Measurements from ENCODE around the gene CCDC82.
A peak's percentile ranks its signal among the peaks of the same experiment; 100 is the strongest.

CCDC82 gene

GRCh38 chr11:96393753-96394348 is 4.1 kb upstream of the CCDC82 start:
- no peaks in the 10 kb centered on the region for H3K27me3 ChIP-seq (ENCODE audit: control insufficient read depth, insufficient read depth, low read length)
- H3K36me3 ChIP-seq (ENCODE audit: control insufficient read depth, insufficient read depth, low read length): no peaks in the 10 kb centered on the region
- H3K9me3 ChIP-seq (ENCODE audit: control insufficient read depth, insufficient read depth, low read depth, low read length): no peaks in the 10 kb centered on the region; the same call in 1 of the 2 replicates
- no peak overlapping the region for H3K27ac ChIP-seq (ENCODE audit: low read depth, low read length)
- H3K9ac ChIP-seq (ENCODE audit: low read length): no peak overlapping the region
- no peak overlapping the region for H3K4me3 ChIP-seq (ENCODE audit: low read depth, low read length)
- H3K4me1 ChIP-seq (ENCODE audit: control insufficient read depth, insufficient read depth, low read length): no peaks in the 10 kb centered on the region

- no peak overlapping the region for H3K9ac ChIP-seq (ENCODE audit: low read length)
- H3K36me3 ChIP-seq (ENCODE audit: control insufficient read depth, insufficient read depth, low read length): no peaks in the 10 kb centered on the region
- no peaks in the 10 kb centered on the region for H3K4me1 ChIP-seq (ENCODE audit: control insufficient read depth, insufficient read depth, low read length)
- no peak overlapping the region for H3K27ac ChIP-seq (ENCODE audit: low read depth, low read length)
- no peaks in the 10 kb centered on the region; the same call in 1 of the 2 replicates for H3K9me3 ChIP-seq (ENCODE audit: control insufficient read depth, insufficient read depth, low read depth, low read length)
- H3K4me3 ChIP-seq (ENCODE audit: low read depth, low read length): no peak overlapping the region
- H3K27me3 ChIP-seq (ENCODE audit: control insufficient read depth, insufficient read depth, low read length): no peaks in the 10 kb centered on the region
Observed at GRCh38 chr11:96391698-96392307, 2.1 kb upstream of the CCDC82 start.

- no peaks in the 10 kb centered on the region for H3K27me3 ChIP-seq (ENCODE audit: control insufficient read depth, insufficient read depth, low read length)
- no peaks in the 10 kb centered on the region; the same call in 1 of the 2 replicates for H3K9me3 ChIP-seq (ENCODE audit: control insufficient read depth, insufficient read depth, low read depth, low read length)
- H3K4me3 ChIP-seq (ENCODE audit: low read depth, low read length): peak overlapping the region; percentile 89
- H3K27ac ChIP-seq (ENCODE audit: low read depth, low read length): no peak overlapping the region
- H3K36me3 ChIP-seq (ENCODE audit: control insufficient read depth, insufficient read depth, low read length): no peaks in the 10 kb centered on the region; the same call in 1 of the 2 replicates
- H3K9ac ChIP-seq (ENCODE audit: low read length): peak overlapping the region; percentile 84
- H3K4me1 ChIP-seq (ENCODE audit: control insufficient read depth, insufficient read depth, low read length): no peaks in the 10 kb centered on the region
Observed at GRCh38 chr11:96390488-96390792, 728 bp upstream of the CCDC82 start.

GRCh38 chr11:96388891-96389719 is 607 bp downstream of the CCDC82 start:
- Histone ChIP-seq H3K27ac (ENCODE audit: low read depth, low read length) (peak overlapping the region; percentile 50), H3K27me3 (ENCODE audit: control insufficient read depth, insufficient read depth, low read length) (no peaks in the 10 kb centered on the region), H3K9ac (ENCODE audit: low read length) (peak overlapping the region; percentile 87), H3K4me1 (ENCODE audit: control insufficient read depth, insufficient read depth, low read length) (no peaks in the 10 kb centered on the region), H3K36me3 (ENCODE audit: control insufficient read depth, insufficient read depth, low read length) (peaks cover 4% of the 10 kb centered on the region; the same call in 1 of the 2 replicates), H3K9me3 (ENCODE audit: control insufficient read depth, insufficient read depth, low read depth, low read length) (no peaks in the 10 kb centered on the region; the same call in 1 of the 2 replicates), H3K4me3 (ENCODE audit: low read depth, low read length) (peak overlapping the region; percentile 89)

GRCh38 chr11:96385187-96385586 is 4.5 kb downstream of the CCDC82 start:
- Histone ChIP-seq H3K4me3 (ENCODE audit: low read depth, low read length) (no peak overlapping the region), H3K27me3 (ENCODE audit: control insufficient read depth, insufficient read depth, low read length) (no peaks in the 10 kb centered on the region), H3K9ac (ENCODE audit: low read length) (no peak overlapping the region), H3K4me1 (ENCODE audit: control insufficient read depth, insufficient read depth, low read length) (no peaks in the 10 kb centered on the region), H3K36me3 (ENCODE audit: control insufficient read depth, insufficient read depth, low read length) (peaks cover 31% of the 10 kb centered on the region), H3K9me3 (ENCODE audit: control insufficient read depth, insufficient read depth, low read depth, low read length) (no peaks in the 10 kb centered on the region), H3K27ac (ENCODE audit: low read depth, low read length) (no peak overlapping the region)

- Histone ChIP-seq H3K36me3 (ENCODE audit: control insufficient read depth, insufficient read depth, low read length) (peaks cover 34% of the 10 kb centered on the region), H3K4me3 (ENCODE audit: low read depth, low read length) (no peak overlapping the region), H3K27ac (ENCODE audit: low read depth, low read length) (no peak overlapping the region), H3K9me3 (ENCODE audit: control insufficient read depth, insufficient read depth, low read depth, low read length) (no peaks in the 10 kb centered on the region), H3K4me1 (ENCODE audit: control insufficient read depth, insufficient read depth, low read length) (no peaks in the 10 kb centered on the region), H3K9ac (ENCODE audit: low read length) (no peak overlapping the region), H3K27me3 (ENCODE audit: control insufficient read depth, insufficient read depth, low read length) (no peaks in the 10 kb centered on the region)
Observed at GRCh38 chr11:96384156-96384555, 5.6 kb downstream of the CCDC82 start.

- no peak overlapping the region for H3K9ac ChIP-seq (ENCODE audit: low read length)
- H3K9me3 ChIP-seq (ENCODE audit: control insufficient read depth, insufficient read depth, low read depth, low read length): no peaks in the 10 kb centered on the region
- H3K27ac ChIP-seq (ENCODE audit: low read depth, low read length): no peak overlapping the region
- H3K27me3 ChIP-seq (ENCODE audit: control insufficient read depth, insufficient read depth, low read length): no peaks in the 10 kb centered on the region
- peaks cover 21% of the 10 kb centered on the region for H3K36me3 ChIP-seq (ENCODE audit: control insufficient read depth, insufficient read depth, low read length)
- no peaks in the 10 kb centered on the region for H3K4me1 ChIP-seq (ENCODE audit: control insufficient read depth, insufficient read depth, low read length)
- no peak overlapping the region for H3K4me3 ChIP-seq (ENCODE audit: low read depth, low read length)
Observed at GRCh38 chr11:96376796-96377195, 12.9 kb downstream of the CCDC82 start.

GRCh38 chr11:96373826-96374225 is 15.9 kb downstream of the CCDC82 start:
- Histone ChIP-seq H3K4me3 (ENCODE audit: low read depth, low read length) (no peak overlapping the region), H3K9ac (ENCODE audit: low read length) (no peak overlapping the region), H3K9me3 (ENCODE audit: control insufficient read depth, insufficient read depth, low read depth, low read length) (no peaks in the 10 kb centered on the region), H3K4me1 (ENCODE audit: control insufficient read depth, insufficient read depth, low read length) (no peaks in the 10 kb centered on the region), H3K27me3 (ENCODE audit: control insufficient read depth, insufficient read depth, low read length) (no peaks in the 10 kb centered on the region), H3K27ac (ENCODE audit: low read depth, low read length) (no peak overlapping the region), H3K36me3 (ENCODE audit: control insufficient read depth, insufficient read depth, low read length) (peaks cover 21% of the 10 kb centered on the region)

- no peak overlapping the region for H3K27ac ChIP-seq (ENCODE audit: low read depth, low read length)
- no peaks in the 10 kb centered on the region for H3K27me3 ChIP-seq (ENCODE audit: control insufficient read depth, insufficient read depth, low read length)
- H3K36me3 ChIP-seq (ENCODE audit: control insufficient read depth, insufficient read depth, low read length): peaks cover 38% of the 10 kb centered on the region
- H3K9ac ChIP-seq (ENCODE audit: low read length): no peak overlapping the region
- no peaks in the 10 kb centered on the region for H3K9me3 ChIP-seq (ENCODE audit: control insufficient read depth, insufficient read depth, low read depth, low read length)
- H3K4me3 ChIP-seq (ENCODE audit: low read depth, low read length): no peak overlapping the region
- no peaks in the 10 kb centered on the region for H3K4me1 ChIP-seq (ENCODE audit: control insufficient read depth, insufficient read depth, low read length)
Observed at GRCh38 chr11:96367342-96367741, 22.4 kb downstream of the CCDC82 start.

- Histone ChIP-seq H3K9ac (ENCODE audit: low read length) (no peak overlapping the region), H3K4me1 (ENCODE audit: control insufficient read depth, insufficient read depth, low read length) (no peaks in the 10 kb centered on the region), H3K9me3 (ENCODE audit: control insufficient read depth, insufficient read depth, low read depth, low read length) (no peaks in the 10 kb centered on the region), H3K4me3 (ENCODE audit: low read depth, low read length) (no peak overlapping the region), H3K36me3 (ENCODE audit: control insufficient read depth, insufficient read depth, low read length) (peaks cover 38% of the 10 kb centered on the region), H3K27ac (ENCODE audit: low read depth, low read length) (no peak overlapping the region), H3K27me3 (ENCODE audit: control insufficient read depth, insufficient read depth, low read length) (no peaks in the 10 kb centered on the region)
Observed at GRCh38 chr11:96366024-96366423, 23.7 kb downstream of the CCDC82 start.

- Histone ChIP-seq H3K36me3 (ENCODE audit: control insufficient read depth, insufficient read depth, low read length) (peaks cover 34% of the 10 kb centered on the region), H3K4me3 (ENCODE audit: low read depth, low read length) (no peak overlapping the region), H3K27me3 (ENCODE audit: control insufficient read depth, insufficient read depth, low read length) (no peaks in the 10 kb centered on the region), H3K9ac (ENCODE audit: low read length) (no peak overlapping the region), H3K9me3 (ENCODE audit: control insufficient read depth, insufficient read depth, low read depth, low read length) (no peaks in the 10 kb centered on the region), H3K4me1 (ENCODE audit: control insufficient read depth, insufficient read depth, low read length) (no peaks in the 10 kb centered on the region), H3K27ac (ENCODE audit: low read depth, low read length) (no peak overlapping the region)
Observed at GRCh38 chr11:96365493-96365892, 24.2 kb downstream of the CCDC82 start.
